ENCODE measurements around the gene BABAM2.
"Not testable (repeated sequence)": the region's sequence is repeated elsewhere in the genome, so short reads cannot be mapped to it uniquely, and the experiment has no call there.

The BABAM2 gene

DNA sequence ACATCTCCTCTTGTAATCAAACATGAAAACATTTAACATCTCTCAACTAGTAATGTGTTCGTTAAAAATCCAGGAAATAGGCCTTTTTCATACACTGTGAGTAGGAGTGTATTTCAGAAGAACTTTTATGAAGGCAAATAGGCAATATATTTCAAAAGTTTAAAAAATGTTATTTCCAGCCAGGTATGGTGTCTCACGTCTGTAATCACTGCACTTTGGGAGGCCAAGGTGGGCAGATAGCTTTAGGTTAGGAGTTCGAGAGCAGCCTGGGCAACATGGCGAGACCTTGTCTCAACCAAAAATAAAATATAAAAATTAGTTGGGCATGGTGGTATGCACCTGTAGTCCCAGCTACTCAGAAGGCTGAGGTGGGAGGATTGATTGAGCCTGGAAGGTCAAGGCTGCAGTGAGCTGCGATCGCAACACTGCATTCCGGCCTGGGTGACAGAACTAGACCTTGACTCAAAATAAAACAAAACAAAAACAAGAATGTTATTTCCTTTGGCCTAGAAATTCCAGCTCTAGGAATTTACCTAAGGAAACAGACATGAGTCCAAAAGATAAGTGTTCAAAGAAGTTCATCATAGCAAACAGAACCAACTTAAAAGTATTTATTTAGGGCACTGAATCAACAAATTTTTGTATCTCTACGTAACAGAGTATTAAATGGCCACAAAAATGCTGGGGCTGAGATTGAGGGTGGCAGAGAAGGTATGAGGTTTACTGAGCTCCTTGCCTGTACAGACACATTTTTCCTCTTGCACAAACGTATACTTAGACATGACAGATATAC is 15.2 kb upstream of the BABAM2 start:
- no peak for DNase-seq
- intact Hi-C loops (cut with DNase I) = no loop called here

DNA sequence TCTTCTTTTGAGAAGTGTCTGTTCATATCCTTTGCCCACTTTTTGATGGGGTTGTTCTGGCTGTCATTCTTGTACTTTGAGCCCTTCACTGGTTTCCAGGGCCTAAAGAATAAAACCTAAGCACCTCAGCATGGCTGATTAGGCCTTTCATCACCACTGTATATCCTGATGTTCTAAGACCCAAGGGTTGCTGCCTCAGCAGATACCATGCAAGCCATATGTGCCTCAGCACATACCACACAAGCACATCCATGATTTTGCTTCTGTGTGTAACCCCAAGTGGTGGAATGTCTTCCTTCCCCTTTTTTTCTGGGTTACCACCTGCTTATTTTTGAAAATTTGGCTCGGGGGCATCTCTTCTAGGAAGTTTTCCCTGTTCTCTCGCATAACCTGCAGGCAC is 11.7 kb upstream of the BABAM2 start:
- no peak for DNase-seq

DNA sequence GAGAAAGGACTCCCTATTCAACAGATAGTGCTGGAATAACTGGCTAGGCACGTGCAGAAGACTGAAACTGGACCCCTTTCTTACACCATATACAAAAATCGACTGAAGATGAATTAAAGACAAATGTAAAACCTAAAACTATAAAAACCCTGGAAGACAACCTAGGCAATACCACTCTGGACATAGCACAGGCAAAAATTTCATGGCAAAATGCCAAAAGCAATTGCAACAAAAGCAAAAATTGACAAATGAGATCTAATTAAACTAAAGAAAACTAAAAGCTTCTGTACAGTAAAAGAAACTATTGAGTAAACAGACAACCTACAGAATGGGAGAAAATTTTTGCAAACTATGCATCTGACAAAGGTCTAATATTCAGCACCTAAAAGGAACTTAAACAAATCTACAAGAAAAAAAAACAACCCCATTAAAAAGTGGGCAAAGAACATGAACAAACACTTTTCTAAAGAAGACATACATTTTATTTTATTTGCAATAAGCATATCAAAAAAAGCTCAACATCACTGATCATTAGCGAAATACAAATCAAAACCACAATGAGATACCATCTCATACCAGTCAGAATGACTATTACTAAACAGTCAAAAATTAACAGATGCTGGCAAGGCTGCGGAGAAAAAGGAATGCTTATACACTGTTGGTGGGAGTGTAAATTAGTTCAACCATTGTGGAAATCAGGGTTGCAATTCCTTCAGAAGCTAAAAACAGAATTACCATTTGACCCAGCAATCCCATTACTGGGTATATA is 8.5 kb upstream of the BABAM2 start:
- intact Hi-C loops (cut with DNase I); DNase-seq: not testable (repeated sequence)

More for the DNA sequence above, 11.7 kb upstream of the BABAM2 start:
- intact Hi-C loops (cut with DNase I) = no loop called here

DNA sequence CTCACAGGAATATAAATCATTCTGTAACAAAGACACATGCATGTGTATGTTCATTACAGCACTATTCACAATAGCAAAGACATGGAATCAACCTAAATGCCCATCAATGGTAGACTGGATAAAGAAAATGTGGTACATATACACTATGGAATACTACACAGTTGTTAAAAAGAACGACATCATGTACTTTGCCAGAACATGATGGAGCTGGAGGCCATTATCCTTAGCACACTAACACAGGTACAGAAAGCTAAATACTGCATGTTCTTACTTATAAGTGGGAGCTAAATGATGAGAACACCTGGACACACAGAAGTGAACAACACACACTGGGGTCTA is 8.0 kb upstream of the BABAM2 start:
- intact Hi-C loops (cut with DNase I) = not testable (repeated sequence)

DNA sequence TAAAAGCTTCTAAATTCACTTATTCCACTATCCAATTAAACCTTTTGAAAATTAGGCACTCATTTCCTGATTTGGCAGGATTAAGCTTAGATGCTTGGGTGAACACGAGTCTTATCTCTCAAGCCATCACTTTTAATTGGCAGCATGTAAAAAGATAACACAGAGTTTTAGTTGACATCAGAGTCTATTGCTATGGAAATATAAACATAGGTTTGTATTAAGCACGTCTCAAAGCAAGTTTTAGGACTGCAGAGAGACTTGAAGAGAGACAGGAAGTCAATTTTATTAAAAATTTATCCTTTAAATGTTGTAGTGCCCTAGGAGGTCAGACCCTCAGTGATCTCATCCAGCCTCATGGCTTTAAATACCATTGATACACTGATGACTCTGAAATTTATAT is 5.9 kb upstream of the BABAM2 start:
- intact Hi-C loops (cut with DNase I) = no loop called here
- no peak for DNase-seq

More for the DNA sequence above, 8.0 kb upstream of the BABAM2 start:
- DNase-seq = not testable (repeated sequence)

DNA sequence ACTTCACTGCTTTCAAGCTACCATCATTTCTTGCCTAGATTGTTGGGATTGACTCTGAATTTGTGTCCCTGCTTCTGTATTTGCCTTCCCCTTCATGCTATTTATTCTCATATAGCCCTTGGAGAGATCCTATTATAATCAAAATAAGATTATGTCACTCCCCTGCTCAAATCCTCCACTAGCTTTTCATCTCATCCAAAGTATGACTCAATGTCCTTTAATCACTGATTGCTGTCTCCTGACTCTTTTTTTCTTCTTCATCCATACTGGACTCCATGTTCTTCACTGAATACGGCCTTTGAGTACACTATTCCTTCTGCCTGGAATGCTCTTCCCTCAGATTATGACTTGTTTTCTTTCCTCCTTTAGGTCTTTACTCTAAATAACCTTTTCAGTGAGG is 5.3 kb upstream of the BABAM2 start:
- intact Hi-C loops (cut with DNase I) = no loop called here
- no peak for DNase-seq

DNA sequence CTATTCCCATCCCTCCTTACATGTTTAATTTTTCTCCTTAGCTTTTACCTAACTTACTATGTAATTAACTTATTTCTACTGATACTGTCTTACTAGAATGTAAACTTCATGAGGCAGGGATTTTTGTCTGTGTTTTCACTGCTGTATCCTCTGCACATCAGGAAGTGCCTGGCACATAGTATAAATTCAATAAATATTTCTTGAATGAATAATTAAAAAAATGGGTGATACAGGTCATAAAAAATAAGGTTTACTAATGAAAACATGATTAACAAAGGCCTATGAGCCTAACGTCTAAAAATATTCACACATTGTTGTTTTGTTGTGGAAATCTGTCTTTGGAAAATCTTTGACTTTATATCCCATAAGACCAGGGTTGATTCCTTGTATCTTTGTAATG is 4.9 kb upstream of the BABAM2 start:
- intact Hi-C loops (cut with DNase I) = no loop called here
- DNase-seq = no peak

DNA sequence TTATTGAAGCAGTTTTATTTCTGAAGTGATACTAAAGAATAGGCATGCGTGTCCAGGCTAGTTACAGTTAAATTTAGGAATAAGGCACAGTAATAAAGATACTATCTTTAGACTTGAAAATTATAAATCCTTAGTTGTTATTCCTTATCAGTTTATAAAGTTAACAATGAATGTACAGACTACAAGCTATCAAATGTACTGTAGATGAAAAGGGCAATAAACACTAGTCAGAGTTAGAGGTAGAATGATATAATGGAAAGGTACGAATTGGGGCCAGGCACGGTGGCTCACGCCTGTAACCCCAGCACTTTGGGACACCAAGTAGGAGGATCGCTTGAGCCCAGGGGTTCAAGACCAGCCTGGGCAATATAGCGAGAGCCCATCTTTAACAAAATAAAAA is 4.2 kb upstream of the BABAM2 start:
- no peak for DNase-seq
- intact Hi-C loops (cut with DNase I) = no loop called here

DNA sequence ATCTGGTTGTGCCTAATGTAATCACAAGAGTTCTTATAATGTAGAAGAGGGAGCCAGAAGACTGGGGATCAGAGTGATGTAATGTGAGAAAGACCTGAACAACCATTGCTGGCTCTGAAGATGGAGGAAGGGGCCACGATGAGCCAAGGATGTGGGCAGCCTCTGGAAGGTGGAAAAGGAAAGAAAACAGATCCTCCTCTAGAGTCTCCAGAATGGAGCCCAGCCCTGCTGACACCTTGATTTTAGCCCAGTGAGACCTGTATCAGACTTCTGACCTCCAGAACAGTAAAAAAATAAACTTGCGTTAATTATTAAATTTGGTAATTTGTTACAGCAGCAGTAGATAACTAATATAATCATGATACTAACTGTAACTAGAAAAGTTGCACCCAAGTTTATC is 3.4 kb upstream of the BABAM2 start:
- DNase-seq = no peak
- intact Hi-C loops (cut with DNase I) = no loop called here

DNA sequence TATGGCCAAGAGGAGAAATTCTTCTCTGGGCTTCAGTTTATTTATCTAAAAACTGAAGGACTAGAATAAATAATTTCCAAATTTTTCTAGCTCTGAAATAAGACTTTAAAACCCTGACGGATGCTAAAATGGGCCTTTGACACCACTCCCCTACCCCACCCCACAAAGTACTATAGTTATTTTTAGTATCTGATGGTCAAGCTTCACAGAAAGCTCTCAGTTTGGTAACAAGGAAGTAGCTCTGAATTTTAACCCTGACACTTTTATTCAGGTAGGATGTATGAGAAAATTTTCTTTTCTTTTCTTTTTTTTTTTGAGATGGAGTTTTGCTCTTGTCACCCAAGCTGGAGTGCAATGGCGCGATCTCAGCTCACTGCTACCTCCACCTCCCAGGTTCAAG is 2.7 kb upstream of the BABAM2 start:
- intact Hi-C loops (cut with DNase I) = no loop called here
- DNase-seq = no peak

DNA sequence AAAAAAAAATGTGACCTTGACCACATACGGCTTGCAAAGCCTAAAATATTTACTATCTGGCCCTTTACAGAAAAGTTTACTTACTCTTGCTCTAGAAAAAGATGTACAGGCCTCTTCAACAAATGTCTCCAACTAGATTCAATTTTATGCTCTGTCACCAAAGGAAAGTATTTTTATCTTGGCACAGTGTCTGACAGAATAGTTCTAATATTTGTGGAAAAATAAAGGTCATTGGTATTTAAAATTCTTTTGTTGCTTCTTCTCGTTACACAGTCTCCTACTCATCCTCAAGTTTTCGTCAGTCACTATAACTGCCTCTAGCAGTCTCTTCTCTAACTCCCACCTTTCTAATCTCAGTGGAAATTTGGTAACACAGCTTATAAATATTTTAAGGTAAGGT is 1.7 kb upstream of the BABAM2 start:
- no peak for DNase-seq
- intact Hi-C loops (cut with DNase I) = no loop called here

DNA sequence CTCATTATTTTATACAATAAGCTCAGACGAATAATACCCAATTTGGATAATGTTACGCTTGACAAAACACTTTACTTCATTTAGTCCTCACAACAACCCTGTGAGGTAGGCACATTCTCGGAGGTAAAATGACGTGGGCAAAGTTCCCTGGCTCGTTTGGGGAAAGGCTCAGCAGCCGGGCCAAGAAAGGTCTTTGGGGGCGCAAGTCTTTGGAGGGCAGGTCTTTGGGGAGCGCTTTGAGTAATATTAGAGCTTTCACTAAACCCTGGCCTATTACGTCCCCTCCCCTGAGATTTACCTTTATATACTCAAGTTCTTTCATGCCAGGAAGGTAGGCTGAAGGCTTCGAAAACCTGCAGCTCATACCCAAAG is 769 bp upstream of the BABAM2 start:
- no peak for DNase-seq
- intact Hi-C loops (cut with DNase I) = loop anchor here (2.0 kb wide), 1 partner anchor 505 kb away; no protein-coding TSS in a partner anchor

DNA sequence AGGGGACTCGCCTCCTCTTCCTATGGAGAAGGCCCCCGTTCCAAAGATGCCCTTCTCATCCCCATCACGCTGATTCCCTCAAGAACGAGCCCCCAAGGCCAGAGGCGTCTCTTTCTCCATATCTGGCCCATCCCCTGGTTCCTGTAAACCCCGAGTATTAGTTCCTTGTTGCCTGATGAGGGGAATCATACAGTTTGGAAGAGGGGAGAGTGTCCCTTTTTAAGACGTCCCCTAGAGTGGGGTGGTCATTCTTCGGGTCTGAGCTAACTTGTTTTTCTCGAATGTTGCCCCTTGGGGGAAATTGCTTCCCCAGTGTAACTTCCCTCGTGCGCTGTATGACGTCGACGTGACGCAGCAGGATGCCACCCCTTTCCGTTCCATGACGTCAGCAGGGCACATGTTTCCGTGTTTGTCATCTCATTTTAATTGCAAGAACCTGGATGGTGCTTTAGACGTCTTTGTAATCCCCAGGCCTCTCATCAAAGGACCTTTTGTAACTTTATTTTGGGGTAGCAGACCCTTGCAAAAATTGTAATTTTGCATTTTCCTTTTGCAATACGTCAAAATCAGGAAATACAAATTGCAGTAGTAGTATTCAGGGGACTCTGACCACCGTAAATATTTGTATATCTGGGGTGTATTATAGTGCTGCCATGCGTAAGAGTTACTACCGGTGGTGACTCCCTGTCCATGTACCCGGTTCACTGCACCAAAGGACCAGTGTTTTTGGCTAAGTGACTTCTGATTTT is 569 bp downstream of the BABAM2 start:
- peak in 9 of 10 donors; percentile 25 to 91 (median 53) for DNase-seq
- intact Hi-C loops (cut with DNase I) = loop anchor here (2.0 kb wide), 1 partner anchor 504 kb away; no protein-coding TSS in a partner anchor

DNA sequence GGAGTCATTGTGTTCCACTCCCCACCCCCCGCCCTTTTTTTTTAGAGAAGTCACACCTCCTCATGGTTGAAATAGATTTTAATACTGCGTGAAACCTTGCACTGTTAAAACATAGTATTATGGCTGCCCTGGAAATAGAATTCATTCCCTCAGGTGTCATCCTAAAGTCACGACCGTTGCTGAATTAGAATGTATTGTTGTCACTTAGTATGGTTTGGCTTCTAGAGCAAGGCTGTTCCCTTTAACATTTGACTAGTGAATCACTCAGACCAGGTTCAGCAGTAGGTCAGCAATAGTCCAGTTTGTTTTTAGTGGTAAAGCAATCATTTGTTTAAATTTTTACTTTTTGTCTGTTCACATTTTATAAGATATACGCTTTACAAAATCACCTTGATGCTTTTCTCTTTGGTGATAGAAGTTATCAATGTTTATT is 1.2 kb downstream of the BABAM2 start:
- intact Hi-C loops (cut with DNase I) = loop anchor here (2.0 kb wide), 1 partner anchor 503 kb away; no protein-coding TSS in a partner anchor
- no peak for DNase-seq

DNA sequence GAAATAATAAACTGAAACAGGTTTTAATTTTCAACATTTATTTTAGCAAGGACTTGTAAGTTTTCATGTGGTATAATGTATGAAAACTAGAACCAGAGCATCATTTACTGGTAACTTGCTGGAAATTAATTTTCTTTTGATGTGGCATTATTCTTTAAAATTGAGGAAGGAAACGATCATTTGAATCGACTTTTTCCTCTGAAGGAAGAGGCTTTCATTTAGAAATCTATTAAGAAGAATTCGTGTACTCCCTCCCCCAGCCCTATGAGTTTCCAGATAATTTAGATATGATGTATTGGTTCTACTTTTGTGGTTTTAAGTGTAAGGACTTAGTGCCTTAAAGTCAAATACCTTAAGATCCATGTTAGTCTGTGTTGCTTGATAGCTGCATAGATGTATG is 2.5 kb downstream of the BABAM2 start:
- no peak for DNase-seq
- intact Hi-C loops (cut with DNase I) = no loop called here

DNA sequence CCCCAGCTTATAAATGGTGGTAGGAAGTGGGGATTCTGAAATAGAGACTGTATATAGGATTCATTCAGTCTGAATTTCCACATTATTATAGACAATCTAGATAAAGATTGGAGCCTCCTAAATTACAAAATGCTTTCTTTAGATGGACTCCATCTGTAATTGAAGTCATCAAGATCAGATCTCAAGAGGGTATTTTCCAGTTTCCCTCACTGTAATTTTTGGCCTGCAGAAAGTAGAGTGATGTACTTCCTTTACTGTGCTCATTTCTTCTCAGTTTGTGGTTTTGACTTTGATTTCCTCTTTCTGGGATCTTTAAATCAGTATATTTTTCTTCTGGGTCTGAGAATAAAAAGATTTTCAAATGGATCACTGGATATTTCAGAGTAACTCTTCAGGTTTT is 7.2 kb downstream of the BABAM2 start:
- no peak for DNase-seq
- intact Hi-C loops (cut with DNase I) = no loop called here

DNA sequence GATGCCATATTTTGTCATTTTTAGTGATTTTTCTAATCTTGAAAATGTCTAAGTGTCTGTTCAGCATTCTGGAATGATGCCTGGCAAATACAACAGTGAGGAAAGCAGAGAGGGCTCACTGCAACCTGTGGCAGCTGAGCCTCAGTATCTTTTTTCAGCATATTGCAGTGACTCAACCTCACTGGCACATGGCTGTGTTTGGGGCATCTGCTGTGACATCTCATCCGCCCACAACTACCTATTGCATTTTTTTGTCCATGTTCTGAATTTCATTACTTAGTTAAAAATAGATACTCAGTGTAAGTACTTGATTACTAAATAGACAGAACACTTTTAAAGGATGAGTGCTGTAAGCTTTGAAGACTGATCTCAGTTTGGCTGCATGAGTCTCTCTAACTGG is 10.7 kb downstream of the BABAM2 start:
- peak in 7 of 10 donors; percentile 12 to 85 (median 49) for DNase-seq
- intact Hi-C loops (cut with DNase I) = no loop called here

DNA sequence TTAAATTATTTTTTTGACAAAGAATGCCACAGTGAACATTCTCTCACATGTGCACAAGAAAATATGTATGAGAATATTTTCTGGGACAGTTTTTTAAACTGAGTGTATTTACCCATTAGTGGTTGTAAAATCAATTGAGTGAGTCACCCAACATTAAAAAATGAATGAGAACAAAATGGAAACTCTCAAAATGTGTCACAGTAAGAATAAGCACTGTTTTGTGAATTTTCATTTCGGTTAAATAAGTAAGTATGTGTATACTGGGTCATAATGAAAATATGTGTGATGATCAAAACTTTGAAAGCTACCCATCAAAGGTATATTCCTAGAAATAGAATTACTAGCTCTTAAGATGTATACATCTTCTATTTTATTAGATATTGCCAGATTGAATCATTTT is 11.6 kb downstream of the BABAM2 start:
- DNase-seq = no peak
- intact Hi-C loops (cut with DNase I) = no loop called here

DNA sequence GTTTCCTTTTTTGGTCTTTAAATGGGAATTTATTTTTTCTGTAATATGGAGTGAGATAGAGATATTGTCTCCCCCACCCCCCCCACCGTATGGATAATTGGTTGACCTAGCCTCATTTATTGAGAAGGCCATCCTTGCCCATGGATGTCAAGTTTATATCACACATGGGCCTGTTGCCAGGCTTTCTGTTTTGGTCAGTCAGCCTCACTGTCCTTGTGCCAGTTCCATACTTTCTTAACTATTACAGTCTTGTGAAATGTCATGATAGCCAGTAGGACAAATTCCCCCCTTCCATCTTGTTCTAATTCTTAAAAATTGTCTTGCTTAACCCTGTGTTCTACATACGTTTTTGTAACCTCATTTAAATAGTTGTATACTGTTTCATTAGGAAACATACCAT is 12.5 kb downstream of the BABAM2 start:
- intact Hi-C loops (cut with DNase I) = no loop called here
- DNase-seq = no peak

DNA sequence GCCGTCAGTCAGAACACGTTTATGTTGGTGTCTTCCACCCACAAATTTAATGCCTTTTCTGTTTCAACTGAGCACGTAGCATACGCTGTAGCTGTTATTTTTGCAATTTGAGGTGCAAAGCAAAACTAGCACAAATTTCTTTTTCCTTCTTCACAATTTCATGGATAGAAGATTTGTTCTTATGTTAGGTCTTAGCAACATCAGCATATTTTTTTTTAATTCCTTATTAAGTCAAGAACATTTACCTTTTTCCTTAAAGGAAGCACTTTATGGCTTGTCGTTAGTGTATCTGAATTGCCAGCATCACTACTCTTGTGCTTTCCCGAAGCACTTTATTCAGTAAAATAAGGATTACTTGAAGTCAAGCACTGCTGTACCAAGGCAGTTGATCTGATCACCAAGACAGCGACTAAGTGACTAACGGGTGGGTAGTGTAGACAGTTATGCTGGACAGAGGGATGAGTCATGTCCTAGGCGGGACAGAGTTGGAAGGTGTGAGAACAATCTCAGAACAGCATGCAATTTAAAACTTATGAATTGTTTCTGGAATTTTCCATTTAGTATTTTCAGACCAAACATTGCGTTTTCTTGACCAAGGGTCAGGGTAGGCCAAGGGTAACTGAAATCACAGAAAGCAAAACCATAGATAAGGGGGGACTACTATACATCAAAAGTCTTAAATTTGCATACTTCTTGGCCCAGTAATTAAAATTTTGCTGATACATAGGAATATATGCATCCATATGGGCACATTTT is 13.3 kb downstream of the BABAM2 start:
- DNase-seq = peak in 1 of 10 donors; percentile 61

DNA sequence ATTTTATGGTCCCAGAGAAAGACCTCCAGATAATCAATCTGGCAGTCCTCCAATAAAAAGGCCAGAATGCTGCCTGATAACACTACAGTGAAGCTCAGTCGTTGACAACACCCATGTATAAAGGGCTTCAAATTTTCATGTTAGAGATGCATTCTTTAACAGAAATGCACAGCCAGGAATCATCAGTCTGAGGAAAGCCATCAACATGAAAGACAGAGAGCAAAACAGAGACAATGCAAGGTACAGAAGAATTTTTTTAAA is 13.8 kb downstream of the BABAM2 start:
- no peak for DNase-seq
- intact Hi-C loops (cut with DNase I) = no loop called here

More for the DNA sequence above, 13.3 kb downstream of the BABAM2 start:
- intact Hi-C loops (cut with DNase I) = no loop called here
